Ascending aorta (tissue), 2 donors: Measurements from ENCODE around the gene FAM193B. TPM values are rescaled to one million over a fixed set of nuclear protein-coding genes. Genes with fewer than 3 reads are reported as not detected.
"Not testable (repeated sequence)": the region's sequence is repeated elsewhere in the genome, so short reads cannot be mapped to it uniquely, and the experiment has no call there.

ENCODE experiments used
- DNase-seq, 2 donors: peaks; one replicate each; pipeline ENCODE4 v3.0.0-alpha.2; 2019; ENCODE audit warnings: low spot score in 2 of 2
- H3K27ac ChIP-seq, 2 donors: fragments of 200-600 bp; sonication (generic); one replicate each; pipeline ENCODE4 v1.5.1; 2016 to 2017; ENCODE audit warnings: mild to moderate bottlenecking in 1 of 2
- H3K27me3 ChIP-seq: fragments of 200-600 bp; sonication (generic); one replicate; pipeline ENCODE4 v1.5.1; 2017
- H3K36me3 ChIP-seq, 2 donors: fragments of 200-600 bp; sonication (generic); one replicate each; pipeline ENCODE4 v1.5.1; 2016
- H3K4me1 ChIP-seq, 2 donors: fragments of 200-600 bp; sonication (generic); one replicate each; pipeline ENCODE4 v1.5.1; 2016 to 2017; ENCODE audit warnings: mild to moderate bottlenecking in 1 of 2
- H3K4me3 ChIP-seq, 2 donors: fragments of 200-600 bp; sonication (generic); one replicate each; pipeline ENCODE4 v1.5.1; 2016 to 2017; ENCODE audit warnings: mild to moderate bottlenecking in 1 of 2
- H3K9me3 ChIP-seq, 2 donors: fragments of 200-600 bp; sonication (generic); one replicate each; pipeline ENCODE4 v1.5.1; 2016
- intact Hi-C: fragments of 100-400 bp; cut with DNase I; formaldehyde crosslinking; loops from one replicate; pipeline ENCODE4 v1.15.1; 2023
- total RNA-seq: library from RNA; depleted of rRNA; stranded (reverse); fragments of >200 nt; gene quantifications from one replicate; pipeline ENCODE4 v1.1.0, GENCODE V29; 2016
- TF ChIP-seq, protein P1 (sequence below), 3 experiments: fragments of 200-600 bp in 2 of 3; fragments of 450-650 bp in 1 of 3; sonication (generic) in 2 of 3; IDR thresholded peaks; one replicate each; pipeline ENCODE4 v1.5.1; 2016 to 2019; ENCODE audit warnings: antibody characterized with exemption in 3 of 3, mild to moderate bottlenecking in 1 of 3, moderate library complexity in 1 of 3

FAM193B gene
- total RNA-seq, 1 donor from 2014 or later, result 116 TPM

DNA sequence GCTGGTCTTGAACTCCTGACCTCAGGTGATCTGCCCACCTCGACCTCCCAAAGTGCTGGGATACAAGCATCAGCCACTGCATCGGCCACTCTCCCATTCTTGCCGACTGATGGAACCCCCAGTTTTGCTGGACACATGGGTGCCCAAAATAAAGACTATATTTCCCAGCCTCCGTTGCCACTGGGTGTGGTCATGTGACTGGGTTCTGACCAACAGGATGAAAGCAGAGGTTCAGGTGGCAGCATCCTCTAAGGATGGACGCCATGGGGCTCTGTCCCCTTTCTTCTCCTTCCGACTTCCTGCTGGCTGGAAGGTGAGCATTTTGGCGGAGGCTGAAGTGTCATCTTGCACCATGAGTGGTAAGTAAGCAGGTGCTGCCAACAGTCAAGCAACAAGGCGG is 67.2 kb downstream of the FAM193B start:
- Histone ChIP-seq H3K4me3 (no peak overlapping the region), H3K9me3 (no peaks in the 10 kb centered on the region), H3K27me3 (no peaks in the 10 kb centered on the region), H3K4me1 (peaks cover 26 to 58% of the 10 kb centered on the region in 2 donors), H3K36me3 (peaks cover 73 to 90% of the 10 kb centered on the region in 2 donors), H3K27ac (peak overlapping the region; percentile 10 to 34)
- TF ChIP-seq, protein P1, sequence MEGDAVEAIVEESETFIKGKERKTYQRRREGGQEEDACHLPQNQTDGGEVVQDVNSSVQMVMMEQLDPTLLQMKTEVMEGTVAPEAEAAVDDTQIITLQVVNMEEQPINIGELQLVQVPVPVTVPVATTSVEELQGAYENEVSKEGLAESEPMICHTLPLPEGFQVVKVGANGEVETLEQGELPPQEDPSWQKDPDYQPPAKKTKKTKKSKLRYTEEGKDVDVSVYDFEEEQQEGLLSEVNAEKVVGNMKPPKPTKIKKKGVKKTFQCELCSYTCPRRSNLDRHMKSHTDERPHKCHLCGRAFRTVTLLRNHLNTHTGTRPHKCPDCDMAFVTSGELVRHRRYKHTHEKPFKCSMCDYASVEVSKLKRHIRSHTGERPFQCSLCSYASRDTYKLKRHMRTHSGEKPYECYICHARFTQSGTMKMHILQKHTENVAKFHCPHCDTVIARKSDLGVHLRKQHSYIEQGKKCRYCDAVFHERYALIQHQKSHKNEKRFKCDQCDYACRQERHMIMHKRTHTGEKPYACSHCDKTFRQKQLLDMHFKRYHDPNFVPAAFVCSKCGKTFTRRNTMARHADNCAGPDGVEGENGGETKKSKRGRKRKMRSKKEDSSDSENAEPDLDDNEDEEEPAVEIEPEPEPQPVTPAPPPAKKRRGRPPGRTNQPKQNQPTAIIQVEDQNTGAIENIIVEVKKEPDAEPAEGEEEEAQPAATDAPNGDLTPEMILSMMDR (IDR thresholded peaks at IDR 0.05), result no peak
- no peak for DNase-seq
- intact Hi-C loops, result no loop called here

DNA sequence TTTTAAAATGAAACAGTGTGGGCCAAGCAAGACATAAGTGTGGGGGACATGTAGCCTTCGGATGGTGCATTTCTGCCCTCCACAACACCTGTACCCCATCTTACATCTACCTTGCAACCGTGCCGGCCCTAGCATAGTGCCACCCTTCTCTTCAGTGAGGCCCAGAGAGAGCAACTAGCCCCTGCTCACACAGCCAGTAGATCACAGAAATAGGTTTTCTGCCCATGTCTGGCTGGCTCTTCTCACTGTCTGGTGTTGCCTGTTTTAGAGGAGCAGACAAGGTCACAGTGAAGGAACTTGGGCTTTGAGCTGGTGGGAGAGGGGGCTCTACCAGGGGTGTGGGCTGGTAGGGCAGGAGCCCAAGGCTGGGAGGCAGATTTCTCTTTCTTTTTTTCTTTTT is 68.1 kb downstream of the FAM193B start:
- TF ChIP-seq, protein P1 (IDR thresholded peaks at IDR 0.05), result no peak

DNA sequence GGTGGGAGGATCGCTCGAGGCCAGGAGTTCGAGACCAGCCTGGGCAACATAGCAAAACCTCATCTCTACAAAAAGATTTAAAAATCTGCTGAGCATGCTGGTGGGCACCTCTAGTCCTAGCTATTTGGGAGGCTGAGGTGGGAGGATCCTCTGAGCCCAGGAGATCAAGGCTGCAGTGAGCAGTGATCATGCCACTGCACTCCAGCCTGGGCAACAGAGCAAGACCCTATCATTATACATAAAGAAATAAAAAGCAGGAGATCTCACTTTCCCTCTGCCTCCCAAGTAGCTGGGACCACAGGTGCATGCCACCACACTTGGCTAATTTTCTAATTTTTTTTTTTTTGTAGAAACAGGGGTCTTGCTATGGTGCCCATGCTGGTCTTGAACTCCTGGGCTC is 68.6 kb downstream of the FAM193B start:
- H3K9me3 ChIP-seq, H3K4me3 ChIP-seq, H3K27me3 ChIP-seq, intact Hi-C loops, DNase-seq: not testable (repeated sequence)
- H3K4me1 ChIP-seq, result peaks cover 17 to 57% of the 10 kb centered on the region in 2 donors
- peaks cover 65 to 89% of the 10 kb centered on the region in 2 donors for H3K36me3 ChIP-seq
- peak overlapping the region in 1 of 2 donors; percentile 91 for H3K27ac ChIP-seq

More for the DNA sequence above, 68.1 kb downstream of the FAM193B start:
- Histone ChIP-seq H3K4me3 (no peak overlapping the region), H3K9me3 (no peaks in the 10 kb centered on the region), H3K4me1 (peaks cover 18 to 56% of the 10 kb centered on the region in 2 donors), H3K27me3 (no peaks in the 10 kb centered on the region), H3K36me3 (peaks cover 70 to 90% of the 10 kb centered on the region in 2 donors), H3K27ac (no peak overlapping the region)
- DNase-seq, result no peak
- intact Hi-C loops, result no loop called here

DNA sequence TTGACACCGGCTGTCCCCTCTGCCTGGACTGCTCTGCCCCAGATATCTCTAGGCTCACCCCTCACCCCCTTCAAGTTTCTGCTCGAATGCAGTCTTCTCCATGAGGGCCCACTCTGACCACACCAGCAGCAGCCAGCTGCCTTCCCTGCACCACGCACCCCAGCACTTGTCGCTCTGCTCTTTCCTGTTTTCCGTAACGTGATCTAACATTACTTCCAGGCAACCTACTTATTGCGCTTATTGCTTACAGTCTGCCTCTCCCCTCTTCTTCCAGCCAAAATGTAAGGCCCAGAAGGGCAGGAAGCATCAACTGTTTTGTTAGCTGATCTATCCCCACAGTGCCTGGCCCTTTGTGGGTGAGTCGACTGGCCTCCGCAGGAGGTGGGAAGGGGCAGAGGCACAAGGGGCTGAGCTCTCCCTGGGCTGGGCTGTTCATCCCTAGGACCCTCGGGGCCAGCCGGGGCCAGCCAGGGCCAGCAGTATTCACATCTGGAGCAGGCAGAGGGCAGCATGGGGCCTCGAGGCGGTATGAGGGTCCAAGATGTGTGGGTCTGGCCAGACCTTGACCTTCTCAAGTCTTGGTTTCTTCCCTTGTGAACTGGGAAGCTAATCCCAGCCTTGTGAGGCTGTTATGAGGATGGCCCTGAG is 69.3 kb downstream of the FAM193B start:
- Histone ChIP-seq H3K9me3 (no peaks in the 10 kb centered on the region), H3K4me3 (no peak overlapping the region), H3K27me3 (no peaks in the 10 kb centered on the region), H3K4me1 (peaks cover 19 to 58% of the 10 kb centered on the region in 2 donors), H3K36me3 (peaks cover 57 to 82% of the 10 kb centered on the region in 2 donors), H3K27ac (peak overlapping the region; percentile 49 to 91)
- DNase-seq, result no peak
- TF ChIP-seq, protein P1 (IDR thresholded peaks at IDR 0.05), result no peak
- intact Hi-C loops, result no loop called here

DNA sequence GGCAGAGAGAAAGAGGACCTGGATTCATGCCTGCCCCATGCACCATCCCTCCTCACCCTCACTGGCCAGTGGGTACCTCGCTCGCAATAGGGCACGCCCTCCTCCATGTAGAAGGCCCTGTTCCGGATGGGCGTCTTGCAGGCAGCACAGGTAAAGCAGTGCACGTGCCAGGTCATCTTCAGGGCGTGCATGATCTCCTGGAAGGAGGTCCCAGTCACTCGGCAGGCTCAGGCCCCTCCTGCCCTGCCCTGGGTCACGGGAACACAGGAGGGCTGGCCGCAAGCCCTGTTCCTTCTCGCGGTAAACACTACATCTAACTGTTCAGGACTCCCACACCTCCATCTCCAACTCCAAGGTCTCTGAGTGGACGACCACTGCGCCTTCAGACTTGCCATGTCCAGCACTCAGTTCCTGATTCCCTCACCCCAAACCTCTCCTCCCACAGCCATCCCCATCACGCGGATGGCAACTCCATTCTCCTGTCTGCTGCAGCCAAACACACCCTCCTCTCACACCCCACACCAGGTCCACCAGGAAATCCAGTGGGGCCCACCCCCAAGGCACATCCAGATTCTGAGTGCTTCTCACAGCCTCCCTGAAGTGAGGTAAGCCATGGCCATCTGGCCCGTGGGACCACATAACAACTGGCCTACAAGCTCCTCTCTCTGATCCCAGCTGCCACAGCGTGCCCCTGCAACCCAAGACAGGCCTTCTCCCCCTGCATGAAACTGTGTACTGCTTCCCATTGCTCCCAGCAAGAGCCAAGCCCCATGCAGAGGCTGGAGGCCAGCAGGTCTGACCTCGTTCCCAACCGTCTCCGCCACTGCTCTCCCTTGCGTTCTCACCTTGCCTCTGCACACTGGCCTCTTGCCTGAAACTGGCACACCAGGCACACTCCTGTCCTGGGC is 70.1 kb downstream of the FAM193B start:
- Histone ChIP-seq H3K36me3 (peaks cover 50 to 74% of the 10 kb centered on the region in 2 donors), H3K4me3 (no peak overlapping the region), H3K27ac (peak overlapping the region; percentile 49 to 91), H3K4me1 (peaks cover 27 to 58% of the 10 kb centered on the region in 2 donors), H3K9me3 (no peaks in the 10 kb centered on the region), H3K27me3 (no peaks in the 10 kb centered on the region)
- TF ChIP-seq, protein P1 (IDR thresholded peaks at IDR 0.05), result no peak
- no peak for DNase-seq
- intact Hi-C loops, result no loop called here

DNA sequence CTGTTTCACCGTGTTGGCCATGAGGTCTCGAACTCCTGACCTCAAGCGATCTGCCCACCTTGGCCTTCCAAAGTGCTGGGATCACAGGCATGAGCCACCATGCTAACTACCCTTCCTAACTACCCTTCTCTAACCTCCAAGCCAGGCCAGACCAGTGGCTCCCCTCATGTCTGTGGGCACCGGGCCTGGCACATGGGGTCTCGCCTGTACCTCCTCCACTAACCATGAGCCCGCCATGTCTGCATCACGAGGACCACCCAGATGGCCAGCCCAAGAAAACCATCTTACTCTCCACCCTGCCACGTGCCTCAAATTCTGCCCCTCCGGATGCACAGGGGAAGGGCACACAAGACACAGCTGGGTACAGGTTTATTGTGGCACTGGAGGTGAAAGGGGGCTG is 71.3 kb downstream of the FAM193B start:
- peaks cover 38 to 62% of the 10 kb centered on the region in 2 donors for H3K36me3 ChIP-seq

More for the DNA sequence above, 71.3 kb downstream of the FAM193B start:
- DNase-seq, result no peak
- TF ChIP-seq, protein P1 (IDR thresholded peaks at IDR 0.05), result no peak
- Histone ChIP-seq H3K4me1 (peaks cover 32 to 65% of the 10 kb centered on the region in 2 donors), H3K27ac (peak overlapping the region; percentile 72 to 91), H3K27me3 (no peaks in the 10 kb centered on the region), H3K4me3 (no peak overlapping the region), H3K9me3 (no peaks in the 10 kb centered on the region)
- intact Hi-C loops, result no loop called here
